OCI-LY7 (cell line): ENCODE results near the gene ENPP7. TPM values are rescaled to one million over a fixed set of nuclear protein-coding genes. Genes with fewer than 3 reads are reported as not detected.

Experiments used
- BruUV-seq: library from RNA; stranded (reverse); fragments of 400-500 nt; replicated peaks from 2 replicates; lab custom pipeline; 2021; lab: Mats Ljungman, UMichigan
- CTCF ChIA-PET: fragments of 300-600 bp; sonication (Branson Sonifier 250); formaldehyde crosslinking; loops from one replicate; lab custom pipeline; 2022; ENCODE audit warnings: antibody characterized with exemption; ENCODE audit not compliant: unreplicated experiment; lab: Charles Lee
- POLR2A ChIA-PET: fragments of 300-600 bp; sonication (Branson Sonifier 250); formaldehyde crosslinking; loops from one replicate; lab custom pipeline; 2022; ENCODE audit warnings: antibody characterized with exemption; lab: Charles Lee
- DNase-seq: peaks from one replicate; pipeline ENCODE4 v3.0.0-alpha.2; 2015; ENCODE audit warnings: low spot score
- H2AFZ ChIP-seq: fragments of 200-600 bp; sonication (generic), shearing (Covaris generic); 2 replicates; pipeline ENCODE4 v1.6.1; 2014; ENCODE audit warnings: mild to moderate bottlenecking, antibody characterized with exemption, low read length, moderate library complexity
- H3K27ac ChIP-seq: fragments of 200-600 bp; sonication (generic); 2 replicates; pipeline ENCODE4 v1.5.1; 2014; ENCODE audit warnings: mixed run types, low read depth, mild to moderate bottlenecking, moderate library complexity, low read length, inconsistent platforms; ENCODE audit not compliant: poor library complexity, severe bottlenecking
- H3K36me3 ChIP-seq: fragments of 200-600 bp; sonication (generic); 2 replicates; pipeline ENCODE4 v1.6.1; 2014; ENCODE audit warnings: mild to moderate bottlenecking, antibody characterized with exemption, low read length, moderate library complexity, mixed read lengths; ENCODE audit not compliant: insufficient read depth
- H3K4me1 ChIP-seq: fragments of 200-600 bp; sonication (generic); 2 replicates; pipeline ENCODE4 v1.5.1; 2014; ENCODE audit warnings: mild to moderate bottlenecking, low read length; ENCODE audit not compliant: insufficient read depth, poor library complexity, severe bottlenecking
- H3K4me2 ChIP-seq: fragments of 200-600 bp; sonication (generic); 2 replicates; pipeline ENCODE4 v1.6.1; 2014; ENCODE audit warnings: mild to moderate bottlenecking, low read length
- H3K4me3 ChIP-seq: fragments of 200-600 bp; sonication (generic); 2 replicates; pipeline ENCODE4 v1.5.1; 2014; ENCODE audit warnings: mild to moderate bottlenecking, low read depth, low read length; ENCODE audit not compliant: poor library complexity, severe bottlenecking
- H3K79me2 ChIP-seq: fragments of 200-600 bp; sonication (generic); 2 replicates; pipeline ENCODE4 v1.6.1; 2016; ENCODE audit warnings: low read depth, mild to moderate bottlenecking, low read length, moderate library complexity, mixed read lengths; ENCODE audit not compliant: insufficient read depth
- H3K9me2 ChIP-seq: fragments of 200-600 bp; sonication (generic); 2 replicates; pipeline ENCODE4 v1.6.1; 2016; ENCODE audit warnings: mild to moderate bottlenecking, low read length, mixed read lengths; ENCODE audit not compliant: insufficient read depth
- H3K9me3 ChIP-seq: fragments of 200-600 bp; sonication (generic); 2 replicates; pipeline ENCODE4 v1.6.1; 2014; ENCODE audit warnings: mild to moderate bottlenecking, mixed run types, low read length, mixed read lengths
- H4K20me1 ChIP-seq: fragments of 200-600 bp; sonication (generic); 2 replicates; pipeline ENCODE4 v1.6.1; 2014; ENCODE audit warnings: mild to moderate bottlenecking, antibody characterized with exemption, low read length, moderate library complexity, mixed read lengths; ENCODE audit not compliant: insufficient read depth
- CTCF ChIP-seq: fragments of 200-600 bp; sonication (generic); conservative IDR thresholded peaks from 2 replicates; pipeline ENCODE4 v1.5.1; 2014; ENCODE audit warnings: mild to moderate bottlenecking, antibody characterized with exemption, low read length, moderate library complexity, mixed read lengths
- EZH2phosphoT487 ChIP-seq: fragments of 200-600 bp; sonication (generic); IDR thresholded peaks from 2 replicates; pipeline ENCODE4 v1.6.1; 2018; ENCODE audit warnings: low read depth, borderline replicate concordance, mild to moderate bottlenecking, mixed run types, antibody characterized with exemption, low read length, moderate library complexity, mixed read lengths
- intact Hi-C: fragments of 100-400 bp; cut with micrococcal nuclease; formaldehyde crosslinking; loops from one replicate; pipeline ENCODE4 v1.10.0; 2022; ENCODE audit not compliant: unreplicated experiment
- total RNA-seq, 2 experiments: library from RNA; depleted of rRNA in 1 of 2; stranded (reverse); fragments of >200 nt in 1 of 2; shearing (Covaris generic) in 1 of 2; gene quantifications; 2 replicates each; pipeline ENCODE4 v1.2.3, GENCODE V29; 2014 to 2022

ENPP7 gene
- total RNA-seq, 2 experiments from 2014 or later = 0.28 to 0.42 TPM

DNA sequence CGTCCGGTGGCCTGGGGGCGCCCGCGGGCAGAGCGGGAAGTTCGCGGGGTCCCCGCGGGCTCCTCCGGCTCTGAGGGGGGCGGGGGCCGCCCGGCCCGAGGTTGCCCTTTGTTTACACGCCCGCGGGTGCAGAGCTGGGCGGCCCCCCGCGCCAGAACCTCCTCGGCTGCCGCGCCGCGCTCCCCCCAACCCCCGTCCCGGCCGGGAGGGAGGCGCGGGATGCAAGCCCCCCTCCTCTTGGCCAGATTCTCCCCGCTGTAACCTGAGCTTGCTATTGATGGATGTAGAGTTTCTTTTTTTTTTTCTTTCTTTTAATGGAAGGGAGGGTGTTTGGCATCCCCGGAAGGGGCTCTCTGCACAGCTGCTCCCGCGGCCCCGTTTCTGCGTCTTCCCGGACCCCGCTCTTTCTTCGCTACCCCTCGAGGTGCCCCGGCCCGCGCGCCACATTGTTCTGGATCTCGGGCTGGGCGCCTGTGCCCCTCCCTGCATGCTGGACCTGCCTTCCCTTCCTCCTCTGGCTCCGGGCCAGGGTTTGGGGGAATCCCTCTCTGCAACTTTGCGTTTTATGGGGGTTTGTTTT, 47.9 kb downstream of the ENPP7 start:
- ChIA-PET POLR2A (interaction anchor here (0.6 to 1.7 kb wide), 3 partner anchors 34 to 1459 kb away, joined by 3 to 4 read pairs (median 3); no protein-coding TSS in a partner anchor), CTCF (interaction anchor here (0.6 kb wide), 1 partner anchor 65 kb away, joined by 4 read pairs; no protein-coding TSS in a partner anchor)
- H3K79me2 ChIP-seq = no peaks in the 10 kb centered on the region
- H3K9me2 ChIP-seq = no peaks in the 10 kb centered on the region
- no peak for TF ChIP-seq EZH2phosphoT487
- TF ChIP-seq CTCF = peak; percentile 58
- H3K27ac ChIP-seq = peak overlapping the region; percentile 28
- H3K4me1 ChIP-seq = peaks cover 37% of the 10 kb centered on the region
- no peaks in the 10 kb centered on the region for H3K9me3 ChIP-seq
- H3K36me3 ChIP-seq = peaks cover 10% of the 10 kb centered on the region
- peaks cover 10% of the 10 kb centered on the region; the same call in 1 of the 2 replicates for H4K20me1 ChIP-seq
- peak overlapping the region; percentile 95 for H3K4me3 ChIP-seq
- BruUV-seq = no TSS peak
- peak; percentile 65 for DNase-seq
- H2AFZ ChIP-seq = peak overlapping the region; percentile 77
- intact Hi-C loops = loop anchor here (2.0 to 5.0 kb wide), 2 partner anchors 18 to 36 kb away; partner anchors contain the start of gene CBX8
- peak overlapping the region; percentile 96 for H3K4me2 ChIP-seq

- peak overlapping the region; percentile 96 for H3K4me2 ChIP-seq
- no peaks in the 10 kb centered on the region for H3K9me3 ChIP-seq
- H3K4me3 ChIP-seq = peak overlapping the region; percentile 95
- intact Hi-C loops = loop anchor here (2.0 to 5.0 kb wide), 2 partner anchors 18 to 37 kb away; partner anchors contain the start of gene CBX8
- CTCF ChIA-PET = no interaction called here
- H3K4me1 ChIP-seq = peaks cover 37% of the 10 kb centered on the region
- no peak for DNase-seq
- POLR2A ChIA-PET = interaction anchor here (0.6 to 1.7 kb wide), 3 partner anchors 34 to 1458 kb away, joined by 3 to 4 read pairs (median 3); no protein-coding TSS in a partner anchor
- H3K27ac ChIP-seq = no peak overlapping the region
- BruUV-seq = no TSS peak
- no peak for TF ChIP-seq CTCF
- H3K9me2 ChIP-seq = no peaks in the 10 kb centered on the region
- peaks cover 14% of the 10 kb centered on the region for H3K36me3 ChIP-seq
- H2AFZ ChIP-seq = peak overlapping the region; percentile 77; the same call in 1 of the 2 replicates
- no peaks in the 10 kb centered on the region for H3K79me2 ChIP-seq
- peaks cover 10% of the 10 kb centered on the region; the same call in 1 of the 2 replicates for H4K20me1 ChIP-seq
Observed at GRCh38 chr17:79779084-79779529, 48.4 kb downstream of the ENPP7 start.
